Osteocyte (in vitro differentiated cells): ENCODE results near the gene SLC1A4. TPM values are rescaled to one million over a fixed set of nuclear protein-coding genes. Genes with fewer than 3 reads are reported as not detected.

Source experiments
- DNase-seq: peaks from one replicate; pipeline ENCODE4 v3.0.0; 2021; ENCODE audit warnings: mixed read lengths; ENCODE audit not compliant: unreplicated experiment; ENCODE audit errors: extremely low spot score
- H3K27ac Mint-ChIP-seq: one replicate; pipeline ENCODE4 v1.8.0; 2021; ENCODE audit warnings: mild to moderate bottlenecking, mixed read lengths; ENCODE audit not compliant: unreplicated experiment
- H3K27me3 Mint-ChIP-seq: one replicate; pipeline ENCODE4 v1.8.0; 2021; ENCODE audit warnings: mixed read lengths; ENCODE audit not compliant: unreplicated experiment
- H3K36me3 Mint-ChIP-seq: one replicate; pipeline ENCODE4 v1.8.0; 2021; ENCODE audit warnings: mixed read lengths; ENCODE audit not compliant: unreplicated experiment
- H3K4me1 Mint-ChIP-seq: one replicate; pipeline ENCODE4 v1.8.0; 2021; ENCODE audit warnings: mixed read lengths; ENCODE audit not compliant: unreplicated experiment
- H3K4me3 Mint-ChIP-seq: one replicate; pipeline ENCODE4 v1.8.0; 2021; ENCODE audit warnings: mild to moderate bottlenecking, moderate library complexity, mixed read lengths; ENCODE audit not compliant: unreplicated experiment
- H3K9me3 Mint-ChIP-seq: one replicate; pipeline ENCODE4 v1.8.0; 2021; ENCODE audit warnings: mixed read lengths; ENCODE audit not compliant: unreplicated experiment
- CTCF ChIP-seq: fragments of 200-600 bp; sonication (generic); IDR thresholded peaks from 2 replicates; pipeline ENCODE4 v1.5.0; 2021; ENCODE audit warnings: antibody characterized with exemption, mild to moderate bottlenecking, moderate library complexity
- total RNA-seq: library from RNA; stranded (reverse); gene quantifications from 2 replicates; pipeline ENCODE4 v1.2.1, GENCODE V29; 2021

Gene SLC1A4
- total RNA-seq, 1 donor from 2014 or later: 78.7 TPM

DNA sequence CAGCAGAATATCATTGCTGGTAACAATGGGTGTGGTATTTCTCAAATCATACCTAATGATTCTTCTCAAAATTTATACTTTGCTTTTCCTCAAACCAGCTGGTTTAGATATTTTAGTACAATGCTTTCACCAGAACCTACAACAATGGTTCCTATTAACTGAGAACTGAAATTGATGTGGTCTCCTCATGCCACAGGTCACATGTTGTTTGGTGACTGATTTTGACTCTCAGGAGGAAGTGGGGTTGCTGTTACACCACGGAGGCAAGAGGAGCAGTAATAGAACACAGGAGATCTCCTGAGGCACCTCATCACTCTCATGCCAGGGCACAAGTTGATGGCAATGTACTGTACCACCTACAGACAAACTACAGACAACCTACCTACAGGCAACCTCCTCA, 64.0 kb downstream of the SLC1A4 start:
- DNase-seq: no peak
- peaks cover under 1% of the 10 kb centered on the region for H3K9me3 Mint-ChIP-seq
- H3K4me1 Mint-ChIP-seq: peaks cover 14% of the 10 kb centered on the region
- H3K36me3 Mint-ChIP-seq: peaks cover 3% of the 10 kb centered on the region
- H3K4me3 Mint-ChIP-seq: no peak overlapping the region
- no peak overlapping the region for H3K27ac Mint-ChIP-seq
- H3K27me3 Mint-ChIP-seq: no peaks in the 10 kb centered on the region
- no peak for TF ChIP-seq CTCF

DNA sequence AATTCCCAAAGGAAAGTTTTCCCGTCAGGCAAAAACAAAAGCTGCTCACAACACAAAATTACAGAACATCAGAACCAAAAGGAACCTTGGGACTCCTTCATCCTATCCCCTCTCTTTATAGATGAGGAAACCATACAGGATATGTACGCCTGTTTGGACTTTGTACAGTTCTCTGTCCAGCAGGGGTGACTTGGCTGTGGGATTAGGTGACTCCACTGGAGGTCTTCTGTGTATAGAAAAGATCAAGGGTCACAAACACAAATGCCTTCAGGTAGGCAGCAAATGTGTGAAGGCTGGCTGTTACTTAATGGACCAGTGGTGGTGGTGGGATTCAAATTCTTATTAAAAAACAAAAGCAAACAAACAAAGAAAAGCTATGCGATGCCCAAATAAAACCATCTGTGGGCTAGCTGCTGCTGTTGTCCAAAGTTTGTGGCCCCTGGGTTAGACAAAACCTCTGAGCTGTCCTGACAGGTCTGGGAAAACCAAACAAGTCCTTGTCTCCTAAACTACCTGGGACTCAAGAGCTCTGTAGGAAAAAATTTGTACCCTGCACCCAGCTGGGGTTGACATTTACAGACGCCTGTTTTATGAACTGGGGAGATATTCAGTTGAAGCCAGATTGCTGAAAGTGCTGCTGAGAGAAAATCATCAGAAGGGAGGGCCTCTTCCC, 65.7 kb downstream of the SLC1A4 start:
- no peak overlapping the region for H3K27ac Mint-ChIP-seq
- no peak for TF ChIP-seq CTCF
- H3K4me3 Mint-ChIP-seq: peak overlapping the region; percentile 10
- peaks cover 20% of the 10 kb centered on the region for H3K4me1 Mint-ChIP-seq
- no peak for DNase-seq
- H3K27me3 Mint-ChIP-seq: no peaks in the 10 kb centered on the region
- H3K9me3 Mint-ChIP-seq: no peaks in the 10 kb centered on the region
- no peaks in the 10 kb centered on the region for H3K36me3 Mint-ChIP-seq

- peak overlapping the region; percentile 97 for H3K4me3 Mint-ChIP-seq
- no peak for TF ChIP-seq CTCF
- H3K36me3 Mint-ChIP-seq: no peaks in the 10 kb centered on the region
- peak overlapping the region; percentile 74 for H3K27ac Mint-ChIP-seq
- peaks cover 20% of the 10 kb centered on the region for H3K4me1 Mint-ChIP-seq
- no peak for DNase-seq
- no peaks in the 10 kb centered on the region for H3K9me3 Mint-ChIP-seq
- no peaks in the 10 kb centered on the region for H3K27me3 Mint-ChIP-seq
Observed at GRCh38 chr2:65055422-65056214, 66.4 kb downstream of the SLC1A4 start.

GRCh38 chr2:65056215-65057053, 67.2 kb downstream of the SLC1A4 start, which contains the start of gene CEP68:
Gene CEP68, plus strand, starts transcription at chr2:65056416. Its CDS starts 13,029 bp downstream, at chr2:65069445.
- DNase-seq: peak; percentile 98
- Mint-ChIP-seq H3K27me3 (no peaks in the 10 kb centered on the region), H3K4me3 (peak within 1 kb of the TSS; percentile 97), H3K9me3 (no peaks in the 10 kb centered on the region), H3K27ac (peak within 1 kb of the TSS; percentile 74), H3K36me3 (no peaks in the 10 kb centered on the region), H3K4me1 (peaks cover 22% of the 10 kb centered on the region)
- TF ChIP-seq CTCF: no peak
